ENCODE data around the gene NLRX1. TPM values are rescaled to one million over a fixed set of nuclear protein-coding genes. Genes with fewer than 3 reads are reported as not detected.
A peak's percentile ranks its signal among the peaks of the same experiment; 100 is the strongest.

Gene NLRX1
- total RNA-seq, 1 donor from 2014 or later, result 17.7 TPM

- DNase-seq, result no peak
- no peaks in the 10 kb centered on the region for H3K36me3 ChIP-seq
- intact Hi-C loops (cut with DNase I), result no loop called here
- H3K4me1 ChIP-seq, result peaks cover 12% of the 10 kb centered on the region
- no peak overlapping the region for H3K27ac ChIP-seq
- H3K9me3 ChIP-seq, result no peaks in the 10 kb centered on the region
- TF ChIP-seq CTCF (IDR thresholded peaks at IDR 0.05), result no peak
- H3K27me3 ChIP-seq, result peaks cover 23% of the 10 kb centered on the region
- H3K4me3 ChIP-seq, result no peak overlapping the region
- ATAC-seq, result no peak
Measured at GRCh38 chr11:119145551-119145950, 23.0 kb upstream of the NLRX1 start.

GRCh38 chr11:119147604-119148333 is 20.8 kb upstream of the NLRX1 start:
- Histone ChIP-seq H3K4me1 (peaks cover 12% of the 10 kb centered on the region), H3K4me3 (no peak overlapping the region), H3K27me3 (peaks cover 23% of the 10 kb centered on the region), H3K27ac (no peak overlapping the region), H3K9me3 (no peaks in the 10 kb centered on the region), H3K36me3 (no peaks in the 10 kb centered on the region)
- no peak for TF ChIP-seq CTCF (IDR thresholded peaks at IDR 0.05)
- intact Hi-C loops (cut with DNase I), result no loop called here
- DNase-seq, result no peak
- ATAC-seq, result no peak

GRCh38 chr11:119148720-119149017 is 19.9 kb upstream of the NLRX1 start:
- Histone ChIP-seq H3K4me1 (peaks cover 12% of the 10 kb centered on the region), H3K4me3 (peak overlapping the region; percentile 60), H3K27me3 (peaks cover 29% of the 10 kb centered on the region), H3K36me3 (no peaks in the 10 kb centered on the region), H3K27ac (no peak overlapping the region), H3K9me3 (no peaks in the 10 kb centered on the region)
- ATAC-seq, result no peak
- DNase-seq, result no peak
- intact Hi-C loops (cut with DNase I), result no loop called here
- no peak for TF ChIP-seq CTCF (IDR thresholded peaks at IDR 0.05)

GRCh38 chr11:119149018-119149785 is 19.3 kb upstream of the NLRX1 start, which contains the start of gene ABCG4:
Gene ABCG4 (plus strand): TSS chr11:119149052. CDS start chr11:119149966, 914 bp downstream.
- H3K4me1 ChIP-seq, result peaks cover 12% of the 10 kb centered on the region
- H3K36me3 ChIP-seq, result no peaks in the 10 kb centered on the region
- H3K9me3 ChIP-seq, result no peaks in the 10 kb centered on the region
- peaks cover 29% of the 10 kb centered on the region for H3K27me3 ChIP-seq
- DNase-seq, result peak; percentile 64
- peak; percentile 59 for ATAC-seq
- no peak within 1 kb of the TSS for H3K27ac ChIP-seq
- TF ChIP-seq CTCF (IDR thresholded peaks at IDR 0.05), result no peak
- intact Hi-C loops (cut with DNase I), result no loop called here
- H3K4me3 ChIP-seq, result peak within 1 kb of the TSS; percentile 60

- H3K4me1 ChIP-seq, result peaks cover 12% of the 10 kb centered on the region
- intact Hi-C loops (cut with DNase I), result no loop called here
- no peak for TF ChIP-seq CTCF (IDR thresholded peaks at IDR 0.05)
- no peak overlapping the region for H3K27ac ChIP-seq
- DNase-seq (peak; percentile 51), ATAC-seq (no peak)
- no peaks in the 10 kb centered on the region for H3K9me3 ChIP-seq
- H3K36me3 ChIP-seq, result no peaks in the 10 kb centered on the region
- H3K4me3 ChIP-seq, result peak overlapping the region; percentile 60
- H3K27me3 ChIP-seq, result peaks cover 29% of the 10 kb centered on the region
Measured at GRCh38 chr11:119149786-119150275, 18.7 kb upstream of the NLRX1 start.

Measured in upper lobe of right lung (tissue), 1 donor.